Measurements from ENCODE around the gene CCNF. TPM values are rescaled to one million over a fixed set of nuclear protein-coding genes. Genes with fewer than 3 reads are reported as not detected.

Gene CCNF
- total and polyA plus RNA-seq, 9 of the 15 experiments (the other 6 are each of a cell fraction or from before 2014, with no cell fraction given), result 4.1 to 70.1 (median 29.5) TPM

GRCh38 chr16:2470234-2470601 lies 41.0 kb downstream of the CCNF start:
- 0 out of 2 replicates have a peak, but pooled peaks have one; percentile 15 for TF ChIP-seq TFAP4 (CRISPR knock-in tag; IDR thresholded peaks at IDR 0.05; ENCODE audit: borderline replicate concordance)
- TF ChIP-seq SREBF2 (CRISPR knock-in tag; IDR thresholded peaks at IDR 0.05), result no peak
- in situ Hi-C loops (cut with MboI) (no loop called here), intact Hi-C loops (cut with micrococcal nuclease) (no loop called here)
- CTCF ChIA-PET (ENCODE audit: low intra/inter-chr PET ratio), result no interaction called here
- Histone ChIP-seq H4K20me1 (replicated peaks; ENCODE audit: control insufficient read depth, insufficient read depth, low read length) (0 out of 2 replicates have a peak, but pooled peaks cover 4% of the 10 kb centered on the region), H3K4me3 (no peak overlapping the region), H3K9ac (ENCODE audit: insufficient read depth in 1 of 2, low read depth in 2 of 2, low read length in 2 of 2) (peak overlapping the region in 1 of 2 experiments; percentile 1; a peak in 2 of 4 replicates), H3K9me3 (replicated peaks; ENCODE audit: control insufficient read depth, insufficient read depth, low read depth, low read length) (no peaks in the 10 kb centered on the region), H3K27me3 (ENCODE audit: control insufficient read depth in 2 of 2, insufficient read depth in 2 of 2, low read length in 2 of 2) (no peaks in the 10 kb centered on the region), H3K4me2 (ENCODE audit: insufficient read depth, low read length) (no peak overlapping the region), H3K79me2 (ENCODE audit: control insufficient read depth, insufficient read depth, low read length) (peaks cover 13% of the 10 kb centered on the region; the same call in 2 of the 3 replicates), H3K27ac (ENCODE audit: extremely low read depth, low read depth, low read length) (no peak overlapping the region), H2AFZ (ENCODE audit: low read depth, low read length) (no peak overlapping the region), H3K9me1 (ENCODE audit: control insufficient read depth, insufficient read depth, low read length) (no peaks in the 10 kb centered on the region), H3K36me3 (ENCODE audit: control insufficient read depth, insufficient read depth, low read length) (no peaks in the 10 kb centered on the region), H3K4me1 (replicated peaks in 1 of 2; ENCODE audit: control insufficient read depth in 2 of 2, insufficient read depth in 2 of 2, low read length in 2 of 2) (peaks cover 7 to 87% of the 10 kb centered on the region in 2 experiments; a peak in 4 of 5 replicates)
- ATAC-seq (no peak), DNase-seq (ENCODE audit: extremely low read depth in 1 of 4, low spot score in 3 of 4) (no peak), FAIRE-seq (no peak)
- no TSS peak for BruUV-seq (replicated peaks)
- WGBS (ENCODE audit: insufficient coverage, low coverage, missing lambda C conversion rate), result 70% methylated on average over 7 of the region's 7 CpGs
- POLR2A ChIA-PET, result interaction anchor here (0.7 to 2.3 kb wide), 4 partner anchors 13 to 256 kb away, joined by 3 to 10 read pairs (median 3); partner anchors contain the start of gene PGP

GRCh38 chr16:2470603-2471015 lies 41.4 kb downstream of the CCNF start:
- no peaks in the 10 kb centered on the region for H3K9me3 ChIP-seq (replicated peaks; ENCODE audit: control insufficient read depth, insufficient read depth, low read depth, low read length)
- intact Hi-C loops (cut with micrococcal nuclease), result no loop called here
- H4K20me1 ChIP-seq (replicated peaks; ENCODE audit: control insufficient read depth, insufficient read depth, low read length), result 0 out of 2 replicates have a peak, but pooled peaks cover 4% of the 10 kb centered on the region
- in situ Hi-C loops (cut with MboI), result no loop called here
- no peak for ATAC-seq
- H3K27me3 ChIP-seq (ENCODE audit: control insufficient read depth in 2 of 2, insufficient read depth in 2 of 2, low read length in 2 of 2), result no peaks in the 10 kb centered on the region
- BruUV-seq (replicated peaks), result no TSS peak
- no peak overlapping the region for H2AFZ ChIP-seq (ENCODE audit: low read depth, low read length)
- peak overlapping the region in 1 of 2 experiments; percentile 68; a peak in 1 of 4 replicates for H3K9ac ChIP-seq (ENCODE audit: insufficient read depth in 1 of 2, low read depth in 2 of 2, low read length in 2 of 2)
- no peak for DNase-seq (ENCODE audit: extremely low read depth in 1 of 4, low spot score in 3 of 4)
- no peak overlapping the region for H3K27ac ChIP-seq (ENCODE audit: extremely low read depth, low read depth, low read length)
- no peaks in the 10 kb centered on the region for H3K9me1 ChIP-seq (ENCODE audit: control insufficient read depth, insufficient read depth, low read length)
- no peaks in the 10 kb centered on the region for H3K36me3 ChIP-seq (ENCODE audit: control insufficient read depth, insufficient read depth, low read length)
- no peak overlapping the region for H3K4me2 ChIP-seq (ENCODE audit: insufficient read depth, low read length)
- FAIRE-seq, result no peak
- TF ChIP-seq, protein P1, sequence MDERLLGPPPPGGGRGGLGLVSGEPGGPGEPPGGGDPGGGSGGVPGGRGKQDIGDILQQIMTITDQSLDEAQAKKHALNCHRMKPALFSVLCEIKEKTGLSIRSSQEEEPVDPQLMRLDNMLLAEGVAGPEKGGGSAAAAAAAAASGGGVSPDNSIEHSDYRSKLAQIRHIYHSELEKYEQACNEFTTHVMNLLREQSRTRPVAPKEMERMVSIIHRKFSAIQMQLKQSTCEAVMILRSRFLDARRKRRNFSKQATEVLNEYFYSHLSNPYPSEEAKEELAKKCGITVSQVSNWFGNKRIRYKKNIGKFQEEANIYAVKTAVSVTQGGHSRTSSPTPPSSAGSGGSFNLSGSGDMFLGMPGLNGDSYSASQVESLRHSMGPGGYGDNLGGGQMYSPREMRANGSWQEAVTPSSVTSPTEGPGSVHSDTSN (CRISPR knock-in tag; IDR thresholded peaks at IDR 0.05; ENCODE audit: low read depth), result no peak
- TF ChIP-seq, protein P1 (tag; conservative IDR thresholded peaks at IDR 0.05; ENCODE audit: low read depth), result no peak
- no peak overlapping the region for H3K4me3 ChIP-seq
- ChIA-PET POLR2A (interaction anchor here (0.7 to 2.3 kb wide), 3 partner anchors 13 to 256 kb away, joined by 3 to 10 read pairs (median 3); partner anchors contain the start of gene PGP), CTCF (ENCODE audit: low intra/inter-chr PET ratio) (no interaction called here)
- H3K79me2 ChIP-seq (ENCODE audit: control insufficient read depth, insufficient read depth, low read length), result peaks cover 16% of the 10 kb centered on the region
- H3K4me1 ChIP-seq (replicated peaks in 1 of 2; ENCODE audit: control insufficient read depth in 2 of 2, insufficient read depth in 2 of 2, low read length in 2 of 2), result peaks cover 8 to 90% of the 10 kb centered on the region in 2 experiments
- 35% methylated on average over 9 of the region's 9 CpGs for WGBS (ENCODE audit: insufficient coverage, low coverage, missing lambda C conversion rate)

All from K562 (cell line).